ENCODE data around the gene CASP2.

Gene CASP2

DNA sequence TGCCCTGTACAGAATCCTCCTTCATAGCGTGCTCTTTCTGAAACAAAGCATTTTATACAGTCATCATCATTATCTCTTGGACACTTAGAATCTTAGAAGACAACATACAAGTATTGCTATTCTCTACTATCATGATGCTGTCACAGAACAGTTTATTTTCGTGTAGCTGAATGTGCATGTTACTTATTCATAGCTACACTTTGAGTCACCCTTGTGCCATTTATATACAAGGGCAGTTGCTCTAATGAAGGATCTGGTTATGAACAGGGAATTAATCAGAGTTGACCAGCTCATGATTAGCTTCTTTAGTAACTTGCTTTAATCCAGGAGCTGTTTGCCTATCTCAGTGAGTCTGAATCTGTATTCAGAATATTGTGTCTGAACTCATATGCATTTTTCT is 11.2 kb downstream of the CASP2 start:
- no peak for DNase-seq (ENCODE audit: low read depth)

DNA sequence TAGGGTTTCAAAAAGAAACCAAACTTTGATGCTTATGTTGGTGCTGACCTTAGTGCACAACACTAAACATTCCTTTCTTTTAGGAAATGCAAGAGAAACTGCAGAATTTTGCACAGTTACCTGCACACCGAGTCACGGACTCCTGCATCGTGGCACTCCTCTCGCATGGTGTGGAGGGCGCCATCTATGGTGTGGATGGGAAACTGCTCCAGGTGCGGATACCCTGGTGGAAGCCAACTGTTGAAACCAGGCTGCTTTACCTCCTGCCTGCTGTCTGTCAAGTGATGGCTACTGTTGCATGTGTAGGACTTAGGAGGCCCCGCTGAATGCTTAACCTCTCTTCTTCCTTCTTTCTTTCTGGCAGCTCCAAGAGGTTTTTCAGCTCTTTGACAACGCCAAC is 11.7 kb downstream of the CASP2 start:
- peak; percentile 32 for DNase-seq (ENCODE audit: low read depth)

GRCh38 chr7:143300959-143301935 is 13.1 kb downstream of the CASP2 start:
- DNase-seq (ENCODE audit: low read depth) = no peak

DNA sequence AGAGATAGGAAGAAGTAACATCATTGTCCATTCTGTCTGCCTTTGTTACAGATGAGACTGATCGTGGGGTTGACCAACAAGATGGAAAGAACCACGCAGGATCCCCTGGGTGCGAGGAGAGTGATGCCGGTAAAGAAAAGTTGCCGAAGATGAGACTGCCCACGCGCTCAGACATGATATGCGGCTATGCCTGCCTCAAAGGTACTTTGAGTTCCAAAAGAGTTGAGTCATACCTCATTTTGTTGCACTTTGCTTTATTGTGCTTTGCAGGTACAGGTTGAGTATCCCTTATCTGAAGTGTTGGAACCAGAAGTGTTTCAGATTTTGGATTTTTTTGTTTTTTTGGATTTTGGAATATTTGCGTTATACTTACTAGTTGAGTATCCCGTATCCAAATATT is 15.6 kb downstream of the CASP2 start:
- no peak for DNase-seq (ENCODE audit: low read depth)

DNA sequence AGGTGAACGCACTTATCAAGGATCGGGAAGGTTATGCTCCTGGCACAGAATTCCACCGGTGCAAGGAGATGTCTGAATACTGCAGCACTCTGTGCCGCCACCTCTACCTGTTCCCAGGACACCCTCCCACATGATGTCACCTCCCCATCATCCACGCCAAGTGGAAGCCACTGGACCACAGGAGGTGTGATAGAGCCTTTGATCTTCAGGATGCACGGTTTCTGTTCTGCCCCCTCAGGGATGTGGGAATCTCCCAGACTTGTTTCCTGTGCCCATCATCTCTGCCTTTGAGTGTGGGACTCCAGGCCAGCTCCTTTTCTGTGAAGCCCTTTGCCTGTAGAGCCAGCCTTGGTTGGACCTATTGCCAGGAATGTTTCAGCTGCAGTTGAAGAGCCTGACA is 16.8 kb downstream of the CASP2 start:
- no peak for DNase-seq (ENCODE audit: low read depth)

- DNase-seq (ENCODE audit: low read depth) = peak; percentile 29
These were observed 17.4 kb downstream of the CASP2 start for GRCh38 chr7:143305423-143306070.

GRCh38 chr7:143308632-143309031 is 20.5 kb downstream of the CASP2 start:
- no peak for DNase-seq (ENCODE audit: low read depth)

GRCh38 chr7:143314127-143314526 is 26.0 kb downstream of the CASP2 start:
- DNase-seq (ENCODE audit: low read depth) = no peak

- DNase-seq (ENCODE audit: low read depth) = no peak
These were observed 27.6 kb downstream of the CASP2 start, which contains the start of gene CLCN1 for GRCh38 chr7:143315776-143316175. TSS of gene CLCN1 (plus strand) at chr7:143316111. CDS start at chr7:143316213, 102 bp downstream.

- no peak for DNase-seq (ENCODE audit: low read depth)
These were observed 28.3 kb downstream of the CASP2 start for GRCh38 chr7:143316492-143316891.

GRCh38 chr7:143318661-143319060 is 30.5 kb downstream of the CASP2 start:
- DNase-seq (ENCODE audit: low read depth) = no peak

DNA sequence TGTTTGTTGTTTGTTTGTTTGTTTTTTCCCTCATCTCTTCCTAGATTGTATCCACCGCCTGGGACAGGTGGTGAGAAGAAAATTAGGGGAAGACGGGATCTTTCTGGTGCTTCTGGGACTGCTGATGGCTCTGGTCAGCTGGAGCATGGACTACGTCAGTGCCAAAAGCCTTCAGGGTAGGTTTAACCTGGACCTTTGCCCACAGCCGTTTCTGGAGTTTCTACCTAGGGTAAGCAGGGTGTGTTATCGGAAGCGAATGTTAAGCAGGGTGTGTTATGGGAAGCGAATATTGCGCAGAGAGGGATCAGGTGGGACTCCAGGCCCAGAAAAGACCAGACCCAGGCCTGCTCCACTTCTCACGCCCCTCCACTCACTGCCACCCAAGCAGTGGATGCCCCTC is 32.5 kb downstream of the CASP2 start:
- DNase-seq (ENCODE audit: low read depth) = no peak

GRCh38 chr7:143321242-143321641 is 33.1 kb downstream of the CASP2 start:
- no peak for DNase-seq (ENCODE audit: low read depth)

GRCh38 chr7:143321734-143322133 is 33.6 kb downstream of the CASP2 start:
- no peak for DNase-seq (ENCODE audit: low read depth)

DNA sequence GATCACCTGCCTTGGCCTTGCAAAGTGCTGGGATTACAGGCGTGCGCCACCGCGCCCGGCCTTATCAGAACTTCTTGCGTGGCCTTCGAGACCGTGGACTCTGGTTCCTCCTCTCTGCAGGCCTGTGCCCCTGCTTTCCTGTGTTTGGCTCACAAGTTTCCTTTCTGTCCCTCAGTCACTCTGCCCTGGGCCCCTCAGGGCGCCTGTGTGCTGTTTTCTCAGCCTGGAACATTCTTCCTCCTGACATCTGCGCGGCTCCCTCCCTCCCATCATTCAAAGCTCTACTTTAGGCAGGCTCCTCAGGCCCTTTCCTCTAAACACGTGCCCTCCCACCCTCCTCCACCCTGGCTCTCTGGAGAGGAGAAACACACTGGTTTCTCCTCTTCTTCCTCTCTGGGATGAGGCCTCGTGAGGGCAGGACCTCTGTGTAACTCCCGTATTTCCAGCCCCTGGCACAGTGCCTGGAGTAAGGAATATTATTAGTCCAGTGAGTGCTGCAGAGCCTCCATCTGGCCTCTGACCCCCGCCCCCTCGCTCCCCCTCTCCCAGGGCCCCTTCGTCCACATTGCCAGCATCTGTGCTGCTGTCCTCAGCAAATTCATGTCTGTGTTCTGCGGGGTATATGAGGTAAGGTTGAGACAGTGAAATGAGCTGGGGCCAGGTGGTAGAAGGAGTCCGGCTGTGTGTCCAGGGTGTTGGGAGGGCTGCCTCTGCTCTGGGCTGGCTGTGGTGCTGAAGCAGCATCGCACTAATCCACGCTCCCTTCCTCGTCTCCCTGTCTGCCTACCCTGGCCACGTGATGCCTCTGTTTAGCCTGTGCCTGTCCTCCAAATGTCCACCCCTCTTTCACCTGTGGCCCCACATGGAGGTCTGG is 34.8 kb downstream of the CASP2 start:
- DNase-seq (ENCODE audit: low read depth) = no peak

GRCh38 chr7:143323653-143324052 is 35.5 kb downstream of the CASP2 start:
- DNase-seq (ENCODE audit: low read depth) = no peak

- no peak for DNase-seq (ENCODE audit: low read depth)
These were observed 37.1 kb downstream of the CASP2 start for GRCh38 chr7:143325240-143325639.

DNA sequence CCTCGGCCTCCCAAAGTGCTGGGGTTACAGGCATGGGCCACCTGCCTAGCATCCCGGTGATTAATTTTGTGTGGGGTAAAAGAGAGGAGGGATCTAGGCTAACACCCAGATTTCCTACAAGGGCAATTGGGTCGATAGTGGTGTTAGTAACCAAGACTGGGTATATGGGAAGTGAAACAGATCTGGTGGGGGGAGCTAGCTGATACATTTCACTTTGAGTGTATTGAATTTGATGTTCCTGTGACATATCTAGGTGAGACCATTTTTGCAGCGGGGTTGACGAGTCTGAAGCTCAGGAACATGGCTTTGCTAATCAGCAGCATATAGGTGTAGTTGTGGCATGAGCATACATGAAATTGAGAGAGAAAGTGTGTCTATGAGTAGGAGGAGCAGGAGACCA is 39.8 kb downstream of the CASP2 start:
- no peak for DNase-seq (ENCODE audit: low read depth)

GRCh38 chr7:143329471-143330170 is 41.5 kb downstream of the CASP2 start:
- no peak for DNase-seq (ENCODE audit: low read depth)

GRCh38 chr7:143331179-143331801 is 43.1 kb downstream of the CASP2 start:
- DNase-seq (ENCODE audit: low read depth) = no peak

GRCh38 chr7:143334244-143334643 is 46.1 kb downstream of the CASP2 start:
- DNase-seq (ENCODE audit: low read depth) = no peak
